Spleen (tissue), 7 donors: Measurements from ENCODE around the gene COL4A2.
A peak's percentile ranks its signal among the peaks of the same experiment; 100 is the strongest.

Experiments
- POLR2A ChIP-seq, 3 donors: fragments of 450-650 bp; IDR thresholded peaks; one replicate each; pipeline ENCODE4 v1.5.1; 2017; ENCODE audit warnings: antibody characterized with exemption in 3 of 3, mild to moderate bottlenecking in 1 of 3
- POLR2AphosphoS5 ChIP-seq, 3 donors: sonication (generic); formaldehyde crosslinking; IDR thresholded peaks; one replicate each; pipeline ENCODE4 v1.5.1; 2017; ENCODE audit warnings: antibody characterized with exemption in 3 of 3
- TF ChIP-seq, protein P1 (sequence below), 11 experiments: fragments of 200-600 bp in 7 of 11; fragments of 450-650 bp in 4 of 11; sonication (generic) in 4 of 11; IDR thresholded peaks in 8 of 11; conservative IDR thresholded peaks in 3 of 11; 1 replicate in 7 of 11; 2 replicates in 4 of 11; pipeline versions ENCODE4 v1.4.0 to v1.8.0; 2016 to 2021; ENCODE audit warnings: antibody characterized with exemption in 11 of 11, inconsistent platforms in 4 of 11, mild to moderate bottlenecking in 1 of 11
- donor health status: DM: no; HTN: no; CAD: no; lungs with moderate emphysema.
- donor health status: DM: no; HTN: no; CAD: no.
- donor health status: DM: no; HTN: no; CAD: no.

GRCh38 chr13:110274687-110275086, 32.4 kb upstream of the COL4A2 start:
- TF ChIP-seq, protein P1, sequence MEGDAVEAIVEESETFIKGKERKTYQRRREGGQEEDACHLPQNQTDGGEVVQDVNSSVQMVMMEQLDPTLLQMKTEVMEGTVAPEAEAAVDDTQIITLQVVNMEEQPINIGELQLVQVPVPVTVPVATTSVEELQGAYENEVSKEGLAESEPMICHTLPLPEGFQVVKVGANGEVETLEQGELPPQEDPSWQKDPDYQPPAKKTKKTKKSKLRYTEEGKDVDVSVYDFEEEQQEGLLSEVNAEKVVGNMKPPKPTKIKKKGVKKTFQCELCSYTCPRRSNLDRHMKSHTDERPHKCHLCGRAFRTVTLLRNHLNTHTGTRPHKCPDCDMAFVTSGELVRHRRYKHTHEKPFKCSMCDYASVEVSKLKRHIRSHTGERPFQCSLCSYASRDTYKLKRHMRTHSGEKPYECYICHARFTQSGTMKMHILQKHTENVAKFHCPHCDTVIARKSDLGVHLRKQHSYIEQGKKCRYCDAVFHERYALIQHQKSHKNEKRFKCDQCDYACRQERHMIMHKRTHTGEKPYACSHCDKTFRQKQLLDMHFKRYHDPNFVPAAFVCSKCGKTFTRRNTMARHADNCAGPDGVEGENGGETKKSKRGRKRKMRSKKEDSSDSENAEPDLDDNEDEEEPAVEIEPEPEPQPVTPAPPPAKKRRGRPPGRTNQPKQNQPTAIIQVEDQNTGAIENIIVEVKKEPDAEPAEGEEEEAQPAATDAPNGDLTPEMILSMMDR (IDR thresholded peaks at IDR 0.05 in 8 of 11, conservative IDR thresholded peaks at IDR 0.05 in 3 of 11) = peak in 1 of 11 experiments; percentile 11
- TF ChIP-seq POLR2AphosphoS5 (IDR thresholded peaks at IDR 0.05) = no peak
- TF ChIP-seq POLR2A (IDR thresholded peaks at IDR 0.05) = no peak
